Stimulated activated CD8-positive, alpha-beta memory T cell treated with anti-CD3 and anti-CD28 coated beads, Interleukin-15, amount 100 ng/mL, for 24 hours (primary cell): ENCODE results near the gene VAV3.
"Not testable (repeated sequence)": the region's sequence is repeated elsewhere in the genome, so short reads cannot be mapped to it uniquely, and the experiment has no call there.

Experiments
- DNase-seq: peaks from one replicate; pipeline ENCODE4 v3.0.0-alpha.2; 2020; ENCODE audit warnings: low read depth

Gene VAV3

GRCh38 chr1:107682467-107682866 lies 282.5 kb downstream of the VAV3 start:
- no peak for DNase-seq

- no peak for DNase-seq
These were observed 283.9 kb downstream of the VAV3 start for GRCh38 chr1:107681001-107681479.

GRCh38 chr1:107680579-107680985 lies 284.4 kb downstream of the VAV3 start:
- no peak for DNase-seq

- no peak for DNase-seq
These were observed 285.5 kb downstream of the VAV3 start for GRCh38 chr1:107679411-107679953.

GRCh38 chr1:107678993-107679392 lies 286.0 kb downstream of the VAV3 start:
- DNase-seq, result no peak

GRCh38 chr1:107677697-107678096 lies 287.3 kb downstream of the VAV3 start:
- no peak for DNase-seq

GRCh38 chr1:107674486-107674885 lies 290.5 kb downstream of the VAV3 start:
- DNase-seq, result no peak

- DNase-seq, result no peak
These were observed 292.0 kb downstream of the VAV3 start for GRCh38 chr1:107673006-107673405.

GRCh38 chr1:107670397-107671040 lies 294.5 kb downstream of the VAV3 start:
- no peak for DNase-seq

GRCh38 chr1:107669996-107670395 lies 295.0 kb downstream of the VAV3 start:
- no peak for DNase-seq

GRCh38 chr1:107668762-107669161 lies 296.2 kb downstream of the VAV3 start:
- DNase-seq, result no peak

GRCh38 chr1:107666493-107666892 lies 298.5 kb downstream of the VAV3 start:
- DNase-seq, result no peak

- DNase-seq, result no peak
These were observed 299.7 kb downstream of the VAV3 start for GRCh38 chr1:107664982-107665925.

- DNase-seq, result no peak
These were observed 302.0 kb downstream of the VAV3 start for GRCh38 chr1:107662971-107663370.

GRCh38 chr1:107661158-107661557 lies 303.8 kb downstream of the VAV3 start:
- no peak for DNase-seq

- no peak for DNase-seq
These were observed 305.0 kb downstream of the VAV3 start for GRCh38 chr1:107659961-107660360.

GRCh38 chr1:107657356-107657755 lies 307.6 kb downstream of the VAV3 start:
- DNase-seq, result no peak

- no peak for DNase-seq
These were observed 311.2 kb downstream of the VAV3 start for GRCh38 chr1:107653765-107654164.

- no peak for DNase-seq
These were observed 312.0 kb downstream of the VAV3 start for GRCh38 chr1:107653005-107653404.

- DNase-seq, result not testable (repeated sequence)
These were observed 314.2 kb downstream of the VAV3 start for GRCh38 chr1:107650825-107651224.

GRCh38 chr1:107649023-107649422 lies 316.0 kb downstream of the VAV3 start:
- no peak for DNase-seq

- DNase-seq, result no peak
These were observed 316.9 kb downstream of the VAV3 start for GRCh38 chr1:107648071-107648470.

GRCh38 chr1:107647012-107647411 lies 318.0 kb downstream of the VAV3 start:
- no peak for DNase-seq
